Pancreas (tissue), 10 donors: Measurements from ENCODE around the gene ZNF628. TPM values are rescaled to one million over a fixed set of nuclear protein-coding genes. Genes with fewer than 3 reads are reported as not detected.

Source experiments
- ATAC-seq, 4 donors: fragments of 200-7000 bp; cut with Tn5 transposase; one replicate each; pipeline versions ENCODE4 v1.8.0 to v1.9.1; 2020; ENCODE audit warnings: mild to moderate bottlenecking in 4 of 4, moderate library complexity in 4 of 4
- DNase-seq, 6 donors: peaks; one replicate each; pipeline ENCODE4 v3.0.0-alpha.2; 2020
- FAIRE-seq: peaks from 2 replicates; lab custom pipeline; 2012; peaks lifted over from hg19 to GRCh38; lab: Jason Lieb, UNC
- H3K27ac ChIP-seq, 4 donors: fragments of 200-600 bp; sonication (generic); 1 replicate in 3 of 4; 2 replicates in 1 of 4; pipeline versions ENCODE4 v1.5.0 to v1.8.0; 2020
- H3K27me3 ChIP-seq, 4 donors: fragments of 200-600 bp; one replicate each; pipeline ENCODE4 v1.8.0; 2021
- H3K36me3 ChIP-seq, 3 donors: fragments of 200-600 bp; sonication (generic) in 1 of 3; one replicate each; pipeline versions ENCODE4 v1.5.0 to v1.8.0; 2020 to 2021
- H3K4me1 ChIP-seq, 3 donors: fragments of 200-600 bp; one replicate each; pipeline ENCODE4 v1.8.0; 2021
- H3K4me3 ChIP-seq, 4 donors: fragments of 200-600 bp; sonication (generic) in 2 of 4; one replicate each; pipeline versions ENCODE4 v1.5.0 to v1.8.0; 2020 to 2021
- H3K9me3 ChIP-seq, 4 donors: fragments of 200-600 bp; one replicate each; pipeline ENCODE4 v1.8.0; 2021
- CTCF ChIP-seq, 4 donors: fragments of 200-600 bp; sonication (generic) in 3 of 4; IDR thresholded peaks; one replicate each; pipeline versions ENCODE4 v1.5.0 to v1.8.0; 2021; ENCODE audit warnings: antibody characterized with exemption in 4 of 4
- WGBS, 2 donors: extraction: QIAGEN DNeasy Blood & Tissue Kit; methylation state at CpG; one replicate each; pipeline ENCODE4 v1.1.7; 2013; 5-methylcytosine and 5-hydroxymethylcytosine counted together
- intact Hi-C, 3 donors: fragments of 100-400 bp; cut with DNase I; formaldehyde crosslinking; loops; one replicate each; pipeline versions ENCODE4 v1.11.1 to v1.14.2; 2022
- polyA plus RNA-seq, 2 donors: library from polyadenylated mRNA; stranded (reverse); fragments of 200-250 nt; gene quantifications; one replicate each; pipeline ENCODE4 v1.2.3, GENCODE V29; 2013
- total RNA-seq, 6 donors: library from RNA; stranded (reverse); fragmentation: NEBNext Ultra II Directional in 4 of 6; extraction: Animal tissue kit (Norgen Biotek cat#: 25700) in 4 of 6; gene quantifications; one replicate each; pipeline versions ENCODE4 v1.2.1 to v1.2.4, GENCODE V29; 2021 to 2023
- donor health status: healthy with polysubstance abuse.
- donor health status: DM: no; HTN: no; CAD: no; lungs with moderate emphysema.
- donor health status: DM: no; HTN: no; CAD: no.
- donor health status: control.
- donor health status: control.
- donor health status: Bipolar disorder and iron deficiency.
- donor health status: DM: yes; HTN: yes; CAD: no.
- donor health status: DM: no; HTN: no; CAD: no.
- donor health status: DM: no; HTN: no; CAD: no.
- donor health status: DM: yes; HTN: yes; CAD: no.

Gene ZNF628
- total and polyA plus RNA-seq, 8 donors, result 2.6 to 7.8 (median 4.1) TPM

- WGBS, 2 donors, result 58 to 72% methylated on average over 13 to 16 of the region's 16 CpGs
- Histone ChIP-seq H3K4me3 (no peak overlapping the region), H3K36me3 (no peaks in the 10 kb centered on the region), H3K27ac (no peak overlapping the region), H3K27me3 (no peaks in the 10 kb centered on the region), H3K9me3 (no peaks in the 10 kb centered on the region), H3K4me1 (peaks cover 0 to 18% (median 10%) of the 10 kb centered on the region in 3 donors)
- TF ChIP-seq CTCF (IDR thresholded peaks at IDR 0.05), result no peak
- intact Hi-C loops, result no loop called here
- ATAC-seq (no peak), DNase-seq (peak in 2 of 6 donors; percentile 17 to 39), FAIRE-seq (no peak)
Measured at GRCh38 chr19:55473225-55474012, 3.0 kb upstream of the ZNF628 start.

DNA sequence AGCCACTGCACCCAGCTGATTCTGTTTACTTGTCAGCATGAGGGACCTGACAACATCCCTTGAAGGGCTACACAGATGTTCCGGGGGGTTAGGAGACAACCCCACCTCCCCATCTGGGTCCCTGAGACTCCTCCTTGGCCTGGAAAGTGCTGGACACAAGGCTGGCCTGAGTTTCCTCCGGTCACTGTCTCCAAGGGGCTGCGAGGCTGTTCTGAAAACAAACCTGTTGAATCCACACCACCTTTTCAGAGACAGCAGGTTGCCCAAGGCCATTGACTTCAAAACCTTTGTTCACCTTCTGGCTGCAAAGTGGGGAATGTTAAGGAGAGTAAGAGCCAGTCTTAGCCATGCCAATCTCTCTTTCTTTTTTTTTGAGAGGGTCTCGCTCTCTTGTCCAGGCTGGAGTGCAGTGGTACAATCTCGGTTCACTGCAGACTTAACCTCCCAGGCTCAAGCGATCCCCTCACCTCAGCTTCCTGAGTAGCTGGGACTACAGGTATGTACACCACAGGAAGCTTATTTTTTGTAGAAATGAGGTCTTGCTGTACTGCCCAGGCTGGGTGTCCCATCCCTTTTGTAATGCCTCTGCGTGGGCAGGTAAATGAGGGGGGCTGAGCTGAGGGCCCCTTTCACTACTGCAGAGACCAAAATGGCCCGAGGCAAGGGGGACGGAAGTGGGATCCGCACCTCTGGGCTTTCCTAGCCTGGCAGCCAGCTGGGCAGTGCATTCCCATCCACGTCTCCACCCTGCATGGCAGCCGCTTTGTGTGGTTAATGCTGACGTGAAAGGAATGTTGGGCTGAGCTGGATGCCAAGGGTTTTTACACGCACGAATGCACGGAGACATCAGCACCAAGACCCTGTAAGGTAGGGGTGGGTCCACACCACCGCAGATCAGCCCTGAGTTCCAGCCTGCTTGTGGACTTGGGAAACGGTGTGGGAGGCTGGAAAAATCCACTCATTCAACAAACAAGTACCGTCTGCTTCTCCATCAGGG, 1.9 kb upstream of the ZNF628 start:
- Histone ChIP-seq H3K9me3 (no peaks in the 10 kb centered on the region), H3K27ac (no peak overlapping the region), H3K27me3 (no peaks in the 10 kb centered on the region), H3K36me3 (no peaks in the 10 kb centered on the region), H3K4me1 (peaks cover 9 to 19% (median 19%) of the 10 kb centered on the region in 3 donors), H3K4me3 (no peak overlapping the region)
- WGBS, 2 donors, result 83 to 84% methylated on average over 19 of the region's 19 CpGs
- DNase-seq (peak in 1 of 6 donors; percentile 17), FAIRE-seq (no peak), ATAC-seq (no peak)
- intact Hi-C loops, result no loop called here
- no peak for TF ChIP-seq CTCF (IDR thresholded peaks at IDR 0.05)

DNA sequence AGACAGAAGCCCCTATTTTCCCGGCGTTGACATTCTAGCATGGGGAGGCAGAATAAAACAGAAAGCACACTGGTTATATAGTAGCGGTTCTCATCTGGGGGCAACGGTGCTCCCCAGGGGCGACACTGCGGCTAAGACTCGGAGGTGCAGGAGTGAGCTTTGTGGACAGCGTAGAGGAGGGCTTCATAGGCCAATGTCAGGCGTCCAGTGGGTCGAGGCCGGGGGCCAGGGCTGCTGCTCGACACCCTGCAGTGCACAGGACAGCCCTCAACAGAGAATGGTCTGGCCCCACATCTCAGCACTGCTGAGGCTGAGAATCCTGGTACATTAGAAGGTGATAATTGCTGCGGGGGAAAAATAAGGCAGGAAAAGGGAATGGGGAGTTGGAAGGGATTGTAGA, 1.5 kb downstream of the ZNF628 start:
- DNase-seq (peak in 1 of 6 donors; percentile 57), FAIRE-seq (no peak), ATAC-seq (no peak)
- H3K9me3 ChIP-seq, result no peaks in the 10 kb centered on the region
- WGBS, 2 donors, result 76 to 83% methylated on average over 13 of the region's 13 CpGs
- H3K27ac ChIP-seq, result no peak overlapping the region
- TF ChIP-seq CTCF (IDR thresholded peaks at IDR 0.05), result no peak
- peaks cover 9 to 19% (median 19%) of the 10 kb centered on the region in 3 donors for H3K4me1 ChIP-seq
- H3K4me3 ChIP-seq, result peak overlapping the region in 1 of 4 donors; percentile 59
- intact Hi-C loops, result no loop called here
- H3K36me3 ChIP-seq, result peaks cover 0 to 5% (median 0%) of the 10 kb centered on the region in 3 donors
- no peaks in the 10 kb centered on the region for H3K27me3 ChIP-seq

DNA sequence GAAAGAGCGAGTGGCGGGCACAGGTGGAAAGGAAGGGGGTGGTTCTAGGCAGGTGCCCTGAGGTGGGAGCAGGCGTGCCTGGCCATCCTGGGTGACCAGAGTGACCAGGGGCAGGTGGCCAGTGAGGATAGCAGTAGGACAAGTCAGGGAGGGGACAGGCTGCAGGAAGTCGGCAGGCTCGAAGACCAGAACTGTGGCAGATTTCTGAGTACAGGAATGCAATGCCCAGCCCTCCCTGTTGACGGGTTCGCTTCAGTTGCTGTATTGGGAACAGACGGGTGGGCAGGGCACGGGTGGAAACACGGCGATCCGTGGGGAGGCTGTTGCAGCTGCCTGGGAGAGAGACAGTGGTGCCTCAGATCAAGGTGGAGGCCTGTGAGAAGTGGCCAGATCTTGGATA, 1.9 kb downstream of the ZNF628 start:
- no peak for TF ChIP-seq CTCF (IDR thresholded peaks at IDR 0.05)
- H3K4me3 ChIP-seq, result no peak overlapping the region
- peak in 1 of 6 donors; percentile 64 for DNase-seq
- FAIRE-seq, result no peak
- intact Hi-C loops, result no loop called here
- H3K9me3 ChIP-seq, result no peaks in the 10 kb centered on the region
- peak overlapping the region in 3 of 4 donors; percentile 2 to 55 (median 48) for H3K27ac ChIP-seq
- H3K36me3 ChIP-seq, result peaks cover 0 to 6% (median 0%) of the 10 kb centered on the region in 3 donors
- H3K4me1 ChIP-seq, result peaks cover 9 to 19% (median 19%) of the 10 kb centered on the region in 3 donors
- ATAC-seq, result no peak
- no peaks in the 10 kb centered on the region for H3K27me3 ChIP-seq
- 86 to 91% methylated on average over 12 of the region's 12 CpGs for WGBS, 2 donors
